Eye (tissue), 1 donor: ENCODE data around the gene MAP2K7.
"Not testable (repeated sequence)": the region's sequence is repeated elsewhere in the genome, so short reads cannot be mapped to it uniquely, and the experiment has no call there.

Experiments used
- DNase-seq: peaks from one replicate; pipeline ENCODE4 v3.0.0-alpha.2; 2015

The MAP2K7 gene

DNA sequence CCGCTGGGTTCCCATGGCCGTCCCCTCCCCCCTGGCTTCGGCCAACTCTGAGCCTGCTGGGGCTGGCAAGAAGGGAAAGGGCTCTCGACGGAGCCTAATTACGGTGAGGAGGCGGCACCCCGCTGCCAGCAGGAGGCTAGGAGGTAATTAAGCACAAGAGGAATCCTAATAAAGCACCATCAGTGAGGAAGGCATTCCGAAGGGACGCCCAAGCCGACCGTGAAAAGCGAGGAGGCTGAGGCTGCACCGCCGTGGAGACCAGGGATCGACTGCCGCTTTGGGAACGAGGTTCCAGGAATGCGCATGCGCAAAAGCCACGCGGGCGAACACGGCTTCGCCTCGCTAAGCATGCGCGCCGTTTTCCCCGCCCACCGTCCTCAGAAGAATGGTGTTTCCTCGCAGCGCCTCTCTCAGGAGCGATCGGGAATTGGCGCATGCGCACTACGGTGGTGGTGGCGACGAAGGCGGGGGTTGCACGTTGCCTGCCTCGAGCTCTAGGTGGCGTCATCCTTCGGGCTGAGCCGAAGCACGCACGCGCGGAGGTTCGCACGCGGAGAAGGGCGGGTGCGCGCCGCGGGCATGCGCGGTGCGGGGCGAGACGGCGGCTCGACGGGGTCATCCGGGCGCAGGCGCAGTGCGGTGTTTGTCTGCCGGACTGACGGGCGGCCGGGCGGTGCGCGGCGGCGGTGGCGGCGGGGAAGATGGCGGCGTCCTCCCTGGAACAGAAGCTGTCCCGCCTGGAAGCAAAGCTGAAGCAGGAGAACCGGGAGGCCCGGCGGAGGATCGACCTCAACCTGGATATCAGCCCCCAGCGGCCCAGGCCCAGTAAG, at the start of gene MAP2K7:
Gene MAP2K7 (plus strand): TSS at position 634 of the 830 bp plus-strand sequence. CDS start 68 bp downstream, at position 702.
- DNase-seq = peak; percentile 100

DNA sequence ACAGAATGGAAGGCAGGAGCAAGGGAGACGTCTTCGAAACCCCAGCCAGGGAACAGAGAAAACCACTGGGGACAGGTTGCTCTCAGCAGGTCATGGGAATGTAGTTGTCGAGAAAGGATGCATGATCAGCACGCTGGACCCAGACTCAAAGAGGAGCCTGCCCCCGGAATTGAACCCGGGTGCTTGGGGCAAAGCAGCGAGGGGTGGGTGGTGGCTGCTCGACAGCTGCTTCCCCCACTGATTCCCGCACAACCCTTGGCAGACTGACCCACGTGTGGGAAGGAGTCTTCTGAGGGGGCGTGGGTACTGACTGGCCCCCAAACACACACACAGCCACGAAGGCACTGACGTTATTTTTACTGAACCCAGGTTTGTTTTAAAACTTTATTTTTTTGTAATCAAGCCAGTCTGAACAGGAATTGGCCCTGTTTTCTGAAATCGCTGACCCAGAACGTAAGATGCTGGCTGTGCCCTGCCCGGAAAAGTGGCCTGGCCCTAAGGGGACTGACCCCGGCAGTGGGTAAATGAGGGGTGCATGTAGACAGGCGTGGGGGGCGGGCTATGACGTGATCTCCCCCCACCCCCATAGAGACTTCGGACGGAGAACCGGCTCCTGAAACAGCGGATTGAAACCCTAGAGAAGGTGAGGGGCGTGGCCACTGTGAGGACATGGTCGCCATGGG, 48.1 kb upstream of the MAP2K7 start:
- no peak for DNase-seq

DNA sequence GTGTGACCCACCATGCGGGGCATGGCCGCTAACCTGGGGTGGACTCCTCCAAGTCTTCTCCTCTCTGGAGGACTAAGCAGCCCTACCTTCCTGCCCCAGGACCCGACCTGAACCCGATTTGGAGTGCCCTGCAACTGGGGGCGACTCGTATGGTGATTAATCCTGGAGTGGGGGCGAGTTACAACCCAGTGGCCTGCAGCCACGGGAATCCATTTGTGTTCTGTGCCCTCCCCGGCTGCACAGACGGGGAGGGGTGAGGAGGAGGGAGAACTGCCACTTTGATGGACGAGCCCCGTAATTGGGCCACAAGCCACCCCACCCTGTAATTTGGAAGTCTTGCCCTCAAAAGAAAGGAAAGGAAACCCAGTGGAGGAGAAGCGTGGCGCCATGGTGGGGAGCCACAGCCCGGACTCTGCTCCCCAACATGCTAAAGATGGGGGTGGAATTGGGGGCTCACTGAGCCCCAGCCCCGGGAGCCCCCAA, 47.5 kb upstream of the MAP2K7 start:
- DNase-seq = no peak

DNA sequence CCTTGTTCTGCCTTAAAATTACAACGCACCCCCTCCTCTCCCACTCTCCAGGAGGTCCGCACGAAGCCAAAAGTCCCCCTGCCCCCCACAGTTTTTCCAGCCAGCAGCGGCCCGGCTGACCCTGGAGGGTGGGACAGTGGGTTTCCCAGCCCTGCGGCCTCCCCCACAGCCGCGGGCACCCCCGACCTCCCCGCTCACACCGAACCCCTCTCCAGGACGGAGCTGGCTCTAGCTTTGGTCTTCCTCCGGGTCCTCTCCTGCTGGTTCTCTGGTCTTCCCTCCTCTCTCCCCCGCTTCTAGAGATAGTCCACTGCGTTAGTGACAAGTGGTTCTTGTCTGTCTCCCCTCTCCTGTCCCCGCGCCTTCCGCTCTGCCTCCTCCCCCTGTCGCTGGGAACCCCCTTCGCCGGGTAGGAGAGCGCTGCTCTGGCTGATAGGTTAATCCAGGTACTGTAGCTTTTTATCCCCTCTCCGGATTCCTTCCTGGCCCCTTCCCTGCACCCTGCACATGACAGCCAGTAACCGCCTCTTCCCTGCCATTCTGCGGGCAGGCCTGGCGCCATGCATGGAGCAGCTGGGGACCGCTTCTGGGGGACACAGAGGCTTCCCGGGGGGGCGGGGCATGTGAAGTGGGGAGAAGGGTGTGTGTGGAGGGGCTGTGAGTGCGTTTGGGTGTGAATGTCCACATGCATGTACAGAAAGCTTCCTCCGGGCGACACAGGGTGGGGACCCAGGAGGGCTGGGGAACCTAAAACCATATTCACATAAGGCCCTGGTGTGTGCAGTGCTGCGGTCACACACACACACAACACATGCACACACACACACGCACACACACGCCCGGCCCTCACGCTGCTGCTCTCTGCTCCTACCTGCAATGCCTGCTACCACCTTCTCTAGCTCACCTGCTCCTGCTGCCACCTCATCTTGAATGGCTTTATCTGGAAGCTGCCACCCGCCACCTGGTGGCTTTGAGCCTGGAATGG, 46.7 kb upstream of the MAP2K7 start:
- DNase-seq = no peak

DNA sequence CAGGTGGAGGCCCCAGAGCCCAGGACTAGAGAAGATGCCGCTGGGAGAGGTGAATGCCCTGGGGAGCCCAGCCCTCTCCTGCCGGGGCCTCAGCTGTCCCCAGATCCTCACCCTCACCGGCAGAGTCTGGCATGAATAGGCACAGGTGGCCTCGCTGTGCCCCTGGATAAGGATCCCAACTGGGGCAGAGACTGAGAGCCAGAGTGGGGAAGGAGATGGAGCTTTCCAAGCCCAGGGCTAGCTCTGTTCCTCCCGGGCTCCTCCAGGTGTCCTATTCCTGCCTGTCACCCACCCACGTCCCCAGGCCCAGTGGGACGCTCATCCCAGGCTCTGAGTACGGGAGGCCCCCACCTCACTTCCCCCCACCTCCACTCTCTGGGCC, 46.0 kb upstream of the MAP2K7 start:
- no peak for DNase-seq

DNA sequence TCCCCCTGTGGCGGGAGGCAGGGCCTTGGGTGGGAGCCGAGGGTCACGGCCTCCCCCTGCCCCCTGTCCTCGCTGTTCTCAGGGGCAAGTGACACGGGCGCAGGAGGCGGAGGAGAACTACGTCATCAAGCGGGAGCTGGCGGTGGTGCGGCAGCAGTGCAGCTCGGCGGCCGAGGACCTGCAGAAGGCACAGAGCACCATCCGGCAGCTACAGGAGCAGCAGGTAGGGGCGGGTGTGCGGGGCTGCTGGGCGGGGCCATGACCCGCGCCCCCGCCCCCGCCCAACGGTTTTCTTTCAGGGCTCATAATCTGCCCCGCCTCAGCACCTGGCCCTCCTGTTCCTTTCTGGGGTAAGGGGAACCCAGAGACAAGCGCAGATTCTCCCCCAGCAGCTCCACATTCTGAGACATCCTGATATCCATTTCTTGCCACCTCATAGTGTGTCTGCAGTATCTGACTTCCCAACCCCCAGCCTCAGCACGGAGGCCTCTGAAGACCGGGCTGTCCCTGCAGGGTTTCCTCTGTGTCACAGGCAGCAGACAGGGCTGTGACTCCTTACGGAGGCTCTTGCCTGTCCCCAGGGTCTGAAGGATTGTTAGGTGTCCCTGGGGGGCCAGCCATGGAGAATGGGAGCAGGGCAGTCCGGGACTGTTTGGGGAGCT, 45.4 kb upstream of the MAP2K7 start:
- DNase-seq = peak; percentile 73

DNA sequence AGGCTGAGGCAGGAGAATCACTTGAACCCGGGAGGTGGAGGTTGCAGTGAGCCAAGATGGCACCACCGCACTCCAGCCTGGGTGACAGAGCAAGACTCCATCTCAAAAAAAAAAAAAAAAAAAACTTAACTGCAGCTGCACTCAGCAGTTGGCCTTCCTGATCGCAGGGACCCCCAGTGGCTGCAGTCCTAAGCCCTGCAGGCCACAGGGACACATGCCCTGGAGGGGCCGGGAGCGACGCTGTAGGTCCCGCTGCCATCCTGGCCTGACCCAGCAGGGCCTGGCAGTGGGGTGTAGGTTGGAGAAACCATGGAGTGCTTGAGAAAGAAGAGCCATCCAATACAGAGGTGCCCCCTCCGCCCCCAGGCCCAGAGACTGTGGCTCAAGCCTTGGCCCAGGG, 44.6 kb upstream of the MAP2K7 start:
- not testable (repeated sequence) for DNase-seq

DNA sequence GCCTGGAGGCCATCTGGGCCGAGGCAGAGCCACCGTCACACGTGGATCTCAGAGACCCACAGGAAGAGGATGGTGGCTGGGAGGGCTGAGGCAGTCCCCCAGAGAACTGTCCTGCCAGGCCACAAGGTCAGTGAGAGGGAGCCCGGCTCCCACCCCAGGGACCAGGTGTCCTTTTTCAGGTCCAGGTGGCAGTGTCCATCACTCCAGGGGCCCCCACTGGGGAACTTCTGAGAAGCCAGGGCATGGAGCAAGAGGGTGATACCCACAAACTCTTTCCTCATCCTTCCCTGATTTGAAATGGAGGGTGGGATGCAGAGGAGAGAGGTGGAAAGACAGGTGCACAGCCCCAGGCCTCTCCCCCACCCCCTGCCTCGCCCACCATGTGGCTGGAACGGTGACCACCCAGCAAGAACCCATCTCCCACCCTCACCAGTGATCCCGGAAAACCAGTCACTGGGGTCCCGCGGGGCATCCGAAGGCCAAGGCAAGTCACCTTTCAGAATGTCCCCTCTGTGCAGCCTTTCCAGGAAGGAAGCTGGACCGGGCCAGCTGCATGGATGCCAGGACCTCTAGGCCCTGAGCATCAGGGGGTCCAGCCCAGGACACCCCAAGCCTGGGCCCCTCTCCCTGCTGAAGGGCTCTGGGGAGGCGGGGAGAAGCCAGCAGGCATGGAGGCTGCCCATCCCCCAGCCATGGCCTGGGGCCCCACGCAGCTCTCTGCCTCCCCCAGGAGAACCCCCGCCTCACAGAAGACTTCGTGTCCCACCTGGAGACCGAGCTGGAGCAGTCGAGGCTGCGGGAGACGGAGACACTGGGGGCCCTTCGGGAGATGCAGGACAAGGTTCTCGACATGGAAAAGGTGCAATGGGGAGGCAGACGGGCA, 43.6 kb upstream of the MAP2K7 start:
- DNase-seq = no peak

DNA sequence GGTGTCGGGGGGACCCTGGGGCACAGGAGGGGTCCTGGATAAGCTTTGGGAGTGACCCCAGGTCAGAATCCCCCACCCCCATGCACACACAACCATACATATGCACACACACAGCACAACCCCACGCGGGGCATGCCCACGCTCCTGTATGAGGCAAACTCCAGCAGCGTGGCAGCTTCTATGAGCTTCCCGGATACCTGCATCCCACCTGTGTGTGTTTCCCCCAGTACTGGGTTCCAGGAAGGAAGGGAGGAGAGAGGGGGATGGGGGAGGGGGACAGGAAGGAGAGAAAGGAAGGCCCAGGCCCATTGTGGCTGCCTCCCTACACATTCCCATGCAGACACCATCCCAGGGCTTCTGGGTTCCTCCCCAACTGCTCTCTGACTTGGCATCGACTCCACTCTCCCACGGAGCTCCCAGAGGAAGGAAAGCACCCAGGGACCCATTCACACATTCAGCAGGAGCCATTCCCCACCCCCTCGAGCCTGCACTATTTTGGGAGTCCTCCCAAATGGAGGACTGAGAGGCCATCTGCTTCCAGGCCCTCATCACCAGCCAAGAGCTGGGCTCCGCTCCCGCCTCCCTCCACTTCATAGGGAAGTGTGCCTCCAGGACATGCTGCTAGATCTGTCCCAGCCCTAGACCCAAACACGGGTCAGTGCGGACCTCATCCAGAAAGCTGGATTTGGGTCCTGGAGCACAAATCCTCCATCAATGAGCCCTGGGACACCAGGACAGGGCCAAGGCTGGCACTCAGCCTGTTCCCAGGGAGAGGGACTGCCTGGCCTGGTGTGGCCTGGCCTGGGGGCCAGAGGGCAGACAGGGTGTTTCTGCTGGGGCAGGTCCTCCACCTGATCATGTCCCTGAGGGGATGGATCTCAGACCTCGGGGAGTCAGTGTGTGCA, 42.7 kb upstream of the MAP2K7 start:
- DNase-seq = no peak

DNA sequence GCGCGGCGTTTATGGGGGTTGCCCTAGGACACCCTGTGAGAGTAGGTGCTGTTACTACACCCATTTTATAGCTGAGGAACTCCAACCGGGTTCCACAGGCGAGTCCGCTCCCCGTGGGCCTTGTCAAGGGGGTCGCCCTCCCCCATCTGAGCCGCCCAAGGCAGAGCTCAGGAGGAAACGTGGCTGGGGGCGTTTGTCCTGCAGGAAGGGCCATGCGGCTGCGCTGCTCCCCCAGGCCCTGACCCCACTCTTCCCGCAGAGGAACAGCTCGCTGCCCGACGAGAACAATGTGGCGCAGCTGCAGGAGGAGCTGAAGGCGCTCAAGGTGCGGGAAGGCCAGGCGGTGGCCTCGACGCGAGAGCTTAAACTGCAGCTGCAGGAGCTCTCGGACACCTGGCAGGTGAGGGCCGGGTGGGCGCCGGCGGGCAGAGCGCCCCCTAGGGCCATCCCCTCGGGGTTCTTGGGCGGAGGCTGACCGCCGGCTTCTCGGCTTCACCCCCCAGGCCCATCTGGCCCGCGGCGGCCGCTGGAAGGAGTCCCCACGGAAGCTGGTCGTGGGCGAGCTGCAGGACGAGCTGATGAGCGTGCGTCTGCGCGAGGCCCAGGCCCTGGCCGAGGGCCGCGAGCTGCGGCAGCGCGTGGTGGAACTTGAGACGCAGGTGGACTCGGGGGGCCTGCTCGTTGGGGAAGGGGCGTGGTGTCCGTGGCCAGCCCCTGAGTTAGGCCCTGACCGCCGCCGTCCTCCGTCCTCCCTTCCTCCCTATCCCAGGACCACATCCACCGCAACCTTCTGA, 41.9 kb upstream of the MAP2K7 start:
- no peak for DNase-seq

DNA sequence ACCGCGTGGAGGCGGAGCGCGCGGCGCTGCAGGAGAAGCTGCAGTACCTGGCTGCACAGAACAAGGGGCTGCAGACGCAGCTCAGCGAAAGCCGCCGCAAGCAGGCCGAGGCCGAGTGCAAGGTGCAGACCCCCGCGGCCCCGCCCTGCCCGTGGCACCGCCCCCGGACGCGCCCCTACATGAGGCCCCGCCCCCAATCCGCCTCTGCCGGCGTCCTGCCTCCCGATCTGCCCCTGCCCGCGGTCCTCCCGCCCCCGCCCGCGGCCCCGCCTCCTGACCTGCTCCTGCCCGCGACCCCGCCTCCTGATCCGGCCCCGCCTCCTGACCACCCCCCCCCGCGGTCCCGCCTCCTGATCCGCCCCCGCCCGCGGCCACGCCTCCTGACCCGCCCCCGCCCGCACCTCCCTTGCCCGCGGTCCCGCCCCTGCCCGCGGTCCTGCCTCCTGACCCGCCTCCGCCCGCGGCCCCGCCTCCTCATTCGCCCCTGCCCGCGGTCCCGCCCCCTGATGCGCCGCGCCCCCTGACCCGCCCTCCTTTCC, 41.2 kb upstream of the MAP2K7 start:
- peak; percentile 92 for DNase-seq

DNA sequence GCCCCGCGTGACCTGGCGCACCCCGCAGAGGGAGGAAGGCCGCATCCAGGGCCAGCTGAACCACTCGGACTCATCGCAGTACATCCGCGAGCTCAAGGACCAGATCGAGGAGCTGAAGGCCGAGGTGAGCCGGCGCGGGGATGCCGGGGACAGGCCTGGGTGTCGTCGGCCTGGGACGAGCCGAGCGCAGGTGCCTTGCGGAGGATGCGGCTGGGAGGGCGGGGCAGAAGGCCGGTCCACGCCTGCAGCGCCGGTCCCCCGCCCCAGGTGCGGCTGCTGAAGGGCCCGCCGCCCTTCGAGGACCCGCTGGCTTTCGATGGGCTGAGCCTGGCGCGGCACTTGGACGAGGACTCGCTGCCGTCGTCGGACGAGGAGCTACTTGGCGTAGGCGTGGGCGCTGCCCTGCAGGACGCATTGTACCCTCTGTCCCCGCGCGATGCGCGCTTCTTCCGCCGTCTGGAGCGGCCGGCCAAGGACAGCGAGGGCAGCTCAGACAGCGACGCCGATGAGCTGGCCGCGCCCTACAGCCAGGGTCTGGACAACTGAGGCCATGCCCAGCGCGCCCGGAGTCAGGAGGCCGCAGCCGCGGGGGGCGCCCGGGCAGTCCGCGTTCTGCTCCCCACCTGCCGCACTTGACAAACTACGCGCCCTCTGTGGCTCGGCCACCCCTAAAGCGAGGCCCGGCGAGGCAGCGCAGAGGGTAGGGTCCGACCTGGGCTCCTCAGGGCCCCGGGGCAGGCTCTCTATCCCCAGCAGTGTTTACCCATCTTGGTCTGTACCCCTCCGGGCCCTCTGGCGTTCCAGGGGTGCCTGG, 40.3 kb upstream of the MAP2K7 start:
- DNase-seq = peak; percentile 61

DNA sequence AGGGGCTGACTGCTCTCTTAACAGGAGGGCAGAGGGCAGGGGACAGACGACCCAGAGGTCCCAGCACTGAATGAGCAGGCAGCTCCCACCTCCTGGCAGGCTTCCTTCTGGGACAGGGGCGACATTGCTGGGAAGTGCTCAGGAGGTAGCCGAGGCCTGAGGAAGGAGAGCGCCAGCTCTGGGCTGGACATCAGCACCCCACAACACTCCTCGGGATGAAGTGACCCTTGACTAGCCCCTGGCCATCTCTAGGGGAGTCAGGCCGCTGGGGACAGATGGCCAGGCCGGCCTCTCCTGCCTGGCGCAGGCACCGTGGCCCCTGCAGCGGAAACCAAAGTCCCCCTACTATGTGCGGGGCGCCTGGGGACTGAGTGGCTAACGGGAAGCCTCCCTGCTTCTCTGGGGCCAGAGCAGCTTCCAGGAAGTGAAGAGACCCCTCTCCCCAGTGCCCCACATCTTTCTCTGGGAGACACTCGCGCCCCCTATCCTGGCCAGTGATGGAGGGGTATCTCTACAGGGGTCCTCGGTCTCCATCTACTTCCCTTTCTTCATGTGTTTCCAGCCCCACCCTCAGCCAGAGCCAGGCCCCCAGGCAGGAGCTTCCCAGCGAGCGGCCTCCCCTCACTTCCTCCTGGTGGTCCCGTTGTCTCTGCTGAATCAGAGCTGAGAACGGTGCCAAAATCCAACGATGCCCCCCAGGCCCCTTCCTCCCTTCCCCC, 39.5 kb upstream of the MAP2K7 start:
- DNase-seq = no peak

DNA sequence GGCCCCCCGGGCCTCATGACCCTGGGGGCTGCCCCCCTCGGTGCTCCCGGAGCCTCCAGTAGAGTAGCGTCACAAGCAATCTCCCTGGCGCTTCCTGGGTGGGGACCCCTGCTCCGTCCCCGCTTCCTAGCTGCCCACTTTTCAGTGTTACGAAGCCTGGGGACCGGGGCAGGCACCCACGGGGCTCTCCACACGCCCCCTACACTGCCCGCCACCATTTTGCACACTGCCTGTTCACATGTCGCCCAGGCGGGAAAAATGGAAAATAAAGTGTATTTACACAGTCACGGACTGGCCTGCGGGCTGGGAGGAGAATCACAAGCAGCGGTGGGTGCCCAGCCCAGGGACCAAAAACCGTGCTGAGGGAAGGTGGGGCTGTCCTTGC, 39.0 kb upstream of the MAP2K7 start:
- no peak for DNase-seq

DNA sequence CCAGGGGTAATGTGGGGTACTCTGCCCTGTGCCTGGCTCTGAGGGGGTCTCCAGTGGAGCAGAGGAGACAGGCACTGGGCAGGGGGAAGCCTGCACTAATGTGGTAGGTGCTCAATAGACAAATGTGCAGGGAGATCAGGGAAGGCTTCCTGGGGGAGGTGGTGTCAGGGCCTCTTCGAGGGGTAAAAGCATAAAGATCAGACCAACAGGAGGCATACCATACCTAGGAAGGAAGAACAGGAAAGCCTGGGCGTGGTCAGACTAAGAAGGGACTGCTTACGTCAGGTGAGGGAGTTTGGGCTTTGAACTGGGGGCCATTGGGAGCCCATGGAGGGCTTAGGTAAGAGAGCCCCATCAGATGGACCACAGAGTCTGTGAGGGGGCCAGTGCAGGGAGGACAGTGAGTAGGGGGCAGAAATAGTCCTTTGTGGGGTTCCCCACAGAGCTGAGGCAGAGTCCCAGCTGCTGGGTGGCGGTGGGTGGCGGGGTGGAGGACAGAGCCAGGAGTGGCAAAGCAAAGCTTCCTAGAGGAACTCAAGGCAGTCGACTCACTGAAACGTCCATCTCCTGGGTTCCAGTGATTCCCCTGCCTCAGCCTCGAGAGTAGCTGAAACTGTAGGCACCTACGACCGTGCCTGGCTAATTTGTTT, 38.3 kb upstream of the MAP2K7 start:
- DNase-seq = no peak

DNA sequence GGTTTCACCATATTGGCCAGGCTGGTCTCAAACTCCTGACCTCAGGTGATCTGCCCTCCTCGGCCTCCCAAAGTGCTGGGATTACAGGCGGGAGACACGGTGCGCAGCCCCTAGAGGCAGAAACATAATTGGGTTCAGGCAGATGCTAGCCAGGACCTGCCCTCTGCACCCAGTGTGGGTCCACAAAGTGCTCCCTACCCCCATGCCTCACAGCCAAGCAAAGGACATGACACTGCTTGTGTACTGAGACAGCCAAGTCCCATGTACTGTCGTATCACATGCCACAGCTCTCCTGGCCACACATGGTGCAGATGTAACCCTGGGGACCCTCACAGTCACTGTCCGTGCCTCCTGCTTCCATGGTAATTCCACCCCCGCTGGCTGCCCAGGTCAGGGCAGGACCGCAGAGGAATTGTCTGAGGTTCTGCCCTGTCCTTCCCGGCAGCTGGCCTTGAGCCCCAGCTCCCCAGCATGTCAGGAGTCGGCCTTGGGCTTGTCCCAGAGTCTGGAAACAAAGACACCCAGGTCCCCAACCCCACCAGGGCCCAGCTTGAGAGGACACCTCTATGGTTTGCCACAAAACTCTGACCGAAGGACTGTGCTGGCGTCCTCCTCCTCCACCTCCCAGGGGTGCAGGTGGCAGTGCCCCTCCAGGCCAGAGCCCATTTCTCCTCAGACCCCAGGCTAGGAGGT, 37.1 kb upstream of the MAP2K7 start:
- no peak for DNase-seq
